ENCODE measurements around the gene ZFP36. TPM values are rescaled to one million over a fixed set of nuclear protein-coding genes. Genes with fewer than 3 reads are reported as not detected.

Gene ZFP36
- total RNA-seq, 1 experiment from 2014 or later, result 17.3 TPM

- no peak for TF ChIP-seq GTF2I (CRISPR knock-in tag; conservative IDR thresholded peaks at IDR 0.05)
- TF ChIP-seq IRF1 (CRISPR knock-in tag; IDR thresholded peaks at IDR 0.05), result no peak
- TF ChIP-seq ZNF423 (CRISPR knock-in tag; IDR thresholded peaks at IDR 0.05), result no peak
- no peak for TF ChIP-seq AR (CRISPR knock-in tag; IDR thresholded peaks at IDR 0.05)
- TF ChIP-seq ETV6 (CRISPR knock-in tag; IDR thresholded peaks at IDR 0.05), result no peak
Observed at GRCh38 chr19:39422020-39422419, 15.4 kb downstream of the ZFP36 start (continued).

- Mint-ChIP-seq H3K36me3 (peaks cover 32% of the 10 kb centered on the region), H3K4me1 (peaks cover 14% of the 10 kb centered on the region), H3K27me3 (ENCODE audit: low read depth) (no peaks in the 10 kb centered on the region), H3K27ac (no peak overlapping the region), H3K9me3 (no peaks in the 10 kb centered on the region), H3K4me3 (no peak overlapping the region)
- TF ChIP-seq ZMAT4 (CRISPR knock-in tag; IDR thresholded peaks at IDR 0.05), result no peak
- TF ChIP-seq CTCF (IDR thresholded peaks at IDR 0.05), result no peak
- ChIA-PET CTCF (interaction anchor here (1.2 to 2.2 kb wide), 2 partner anchors 10 to 11 kb away, joined by 4 to 5 read pairs; partner anchors contain the start of gene PLEKHG2), POLR2A (interaction anchor here (0.9 kb wide), 2 partner anchors 12 kb away, joined by 4 to 5 read pairs; partner anchors contain the start of gene RPS16)
- ATAC-seq (no peak), DNase-seq (ENCODE audit: low spot score) (no peak)
Observed at GRCh38 chr19:39423258-39424086, 16.8 kb downstream of the ZFP36 start.

- Mint-ChIP-seq H3K36me3 (peaks cover 25% of the 10 kb centered on the region), H3K27ac (no peak overlapping the region), H3K9me3 (no peaks in the 10 kb centered on the region), H3K4me1 (peaks cover 22% of the 10 kb centered on the region), H3K27me3 (ENCODE audit: low read depth) (no peaks in the 10 kb centered on the region), H3K4me3 (no peak overlapping the region)
- TF ChIP-seq NR3C1 (CRISPR knock-in tag; conservative IDR thresholded peaks at IDR 0.05; ENCODE audit: low read depth) (no peak), USF1 (CRISPR knock-in tag; IDR thresholded peaks at IDR 0.05) (no peak), NR1H2 (CRISPR knock-in tag; IDR thresholded peaks at IDR 0.05) (no peak), FOXK1 (CRISPR knock-in tag; IDR thresholded peaks at IDR 0.05) (no peak)
- DNase-seq (ENCODE audit: low spot score) (no peak), ATAC-seq (no peak)
- ChIA-PET POLR2A (interaction anchor here (1.0 kb wide), 1 partner anchor 11 kb away, joined by 4 read pairs; the partner anchor contains the start of gene RPS16), CTCF (interaction anchor here (2.2 kb wide), 1 partner anchor 13 kb away, joined by 5 read pairs; the partner anchor contains the start of gene PLEKHG2)
Observed at GRCh38 chr19:39424934-39425333, 18.3 kb downstream of the ZFP36 start.

- Mint-ChIP-seq H3K4me3 (no peak overlapping the region), H3K36me3 (peaks cover 25% of the 10 kb centered on the region), H3K27me3 (ENCODE audit: low read depth) (no peaks in the 10 kb centered on the region), H3K27ac (peak overlapping the region; percentile 9; the same call in 1 of the 2 replicates), H3K4me1 (peaks cover 27% of the 10 kb centered on the region), H3K9me3 (no peaks in the 10 kb centered on the region)
- CTCF ChIA-PET, result interaction anchor here (2.2 kb wide), 1 partner anchor 11 kb away, joined by 10 read pairs; no protein-coding TSS in a partner anchor
- DNase-seq (ENCODE audit: low spot score) (no peak), ATAC-seq (no peak)
- POLR2A ChIA-PET, result interaction anchor here (2.1 kb wide), 1 partner anchor 10 kb away, joined by 11 read pairs; the partner anchor contains the start of gene RPS16
- no peak for TF ChIP-seq RORB (CRISPR knock-in tag; IDR thresholded peaks at IDR 0.05)
- no peak for TF ChIP-seq HMGXB4 (CRISPR knock-in tag; IDR thresholded peaks at IDR 0.05)
- TF ChIP-seq SMAD3 (CRISPR knock-in tag; IDR thresholded peaks at IDR 0.05; ENCODE audit: borderline replicate concordance), result no peak
- no peak for TF ChIP-seq AFF4 (CRISPR knock-in tag; IDR thresholded peaks at IDR 0.05; ENCODE audit: borderline replicate concordance)
- TF ChIP-seq ZNF263 (CRISPR knock-in tag; IDR thresholded peaks at IDR 0.05; ENCODE audit: low read depth), result no peak
Observed at GRCh38 chr19:39425744-39426143, 19.1 kb downstream of the ZFP36 start.
